Measurements from ENCODE around the gene CAPNS2.

CAPNS2 gene
- long read RNA-seq: 0 reads

DNA sequence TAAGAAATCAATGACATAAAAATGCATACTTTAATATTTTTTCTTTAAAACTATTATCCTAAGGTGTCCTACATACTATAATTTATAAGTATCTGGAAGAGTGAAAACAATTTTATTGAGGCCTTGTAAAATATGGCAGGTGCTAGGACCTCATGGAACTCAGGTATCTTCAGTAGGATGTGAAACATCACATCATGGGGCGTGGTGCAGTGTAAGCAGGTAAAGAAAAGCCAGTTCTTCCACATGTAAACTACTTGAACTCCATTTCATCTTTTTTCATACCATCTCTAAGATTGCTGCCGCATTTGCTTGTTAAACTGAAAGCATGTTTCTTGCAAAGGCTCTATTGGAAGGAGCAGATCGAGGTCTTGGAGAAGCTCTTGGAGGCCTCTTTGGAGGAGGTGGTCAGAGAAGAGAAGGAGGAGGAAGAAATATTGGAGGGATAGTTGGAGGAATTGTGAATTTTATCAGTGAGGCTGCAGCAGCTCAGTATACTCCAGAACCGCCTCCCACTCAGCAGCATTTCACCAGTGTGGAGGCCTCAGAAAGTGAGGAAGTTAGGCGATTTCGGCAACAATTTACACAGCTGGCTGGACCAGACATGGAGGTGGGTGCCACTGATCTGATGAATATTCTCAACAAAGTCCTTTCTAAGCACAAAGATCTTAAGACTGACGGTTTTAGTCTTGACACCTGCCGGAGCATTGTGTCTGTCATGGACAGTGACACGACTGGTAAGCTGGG lies at the start of gene CAPNS2:
CAPNS2 (plus strand) TSS at position 253 of the 744 bp plus-strand sequence; CDS start at position 326, 73 bp downstream.
- H3K4me3 ChIP-seq (replicated peaks; ENCODE audit: insufficient read depth, low read length): no peak within 1 kb of the TSS
- peak in 1 of 2 experiments; percentile 68 for DNase-seq (ENCODE audit: low read depth in 1 of 2, low spot score in 1 of 2)
- TF ChIP-seq, protein P1, sequence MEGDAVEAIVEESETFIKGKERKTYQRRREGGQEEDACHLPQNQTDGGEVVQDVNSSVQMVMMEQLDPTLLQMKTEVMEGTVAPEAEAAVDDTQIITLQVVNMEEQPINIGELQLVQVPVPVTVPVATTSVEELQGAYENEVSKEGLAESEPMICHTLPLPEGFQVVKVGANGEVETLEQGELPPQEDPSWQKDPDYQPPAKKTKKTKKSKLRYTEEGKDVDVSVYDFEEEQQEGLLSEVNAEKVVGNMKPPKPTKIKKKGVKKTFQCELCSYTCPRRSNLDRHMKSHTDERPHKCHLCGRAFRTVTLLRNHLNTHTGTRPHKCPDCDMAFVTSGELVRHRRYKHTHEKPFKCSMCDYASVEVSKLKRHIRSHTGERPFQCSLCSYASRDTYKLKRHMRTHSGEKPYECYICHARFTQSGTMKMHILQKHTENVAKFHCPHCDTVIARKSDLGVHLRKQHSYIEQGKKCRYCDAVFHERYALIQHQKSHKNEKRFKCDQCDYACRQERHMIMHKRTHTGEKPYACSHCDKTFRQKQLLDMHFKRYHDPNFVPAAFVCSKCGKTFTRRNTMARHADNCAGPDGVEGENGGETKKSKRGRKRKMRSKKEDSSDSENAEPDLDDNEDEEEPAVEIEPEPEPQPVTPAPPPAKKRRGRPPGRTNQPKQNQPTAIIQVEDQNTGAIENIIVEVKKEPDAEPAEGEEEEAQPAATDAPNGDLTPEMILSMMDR (IDR thresholded peaks at IDR 0.05; ENCODE audit: insufficient read depth, low read length): no peak
- peak; percentile 62; the same call in 1 of the 2 replicates for TF ChIP-seq SPI1 (IDR thresholded peaks at IDR 0.05; ENCODE audit: borderline replicate concordance, low read depth)
- no peak for TF ChIP-seq POLR2AphosphoS5 (IDR thresholded peaks at IDR 0.05; ENCODE audit: low read depth)
- TF ChIP-seq, protein P2, sequence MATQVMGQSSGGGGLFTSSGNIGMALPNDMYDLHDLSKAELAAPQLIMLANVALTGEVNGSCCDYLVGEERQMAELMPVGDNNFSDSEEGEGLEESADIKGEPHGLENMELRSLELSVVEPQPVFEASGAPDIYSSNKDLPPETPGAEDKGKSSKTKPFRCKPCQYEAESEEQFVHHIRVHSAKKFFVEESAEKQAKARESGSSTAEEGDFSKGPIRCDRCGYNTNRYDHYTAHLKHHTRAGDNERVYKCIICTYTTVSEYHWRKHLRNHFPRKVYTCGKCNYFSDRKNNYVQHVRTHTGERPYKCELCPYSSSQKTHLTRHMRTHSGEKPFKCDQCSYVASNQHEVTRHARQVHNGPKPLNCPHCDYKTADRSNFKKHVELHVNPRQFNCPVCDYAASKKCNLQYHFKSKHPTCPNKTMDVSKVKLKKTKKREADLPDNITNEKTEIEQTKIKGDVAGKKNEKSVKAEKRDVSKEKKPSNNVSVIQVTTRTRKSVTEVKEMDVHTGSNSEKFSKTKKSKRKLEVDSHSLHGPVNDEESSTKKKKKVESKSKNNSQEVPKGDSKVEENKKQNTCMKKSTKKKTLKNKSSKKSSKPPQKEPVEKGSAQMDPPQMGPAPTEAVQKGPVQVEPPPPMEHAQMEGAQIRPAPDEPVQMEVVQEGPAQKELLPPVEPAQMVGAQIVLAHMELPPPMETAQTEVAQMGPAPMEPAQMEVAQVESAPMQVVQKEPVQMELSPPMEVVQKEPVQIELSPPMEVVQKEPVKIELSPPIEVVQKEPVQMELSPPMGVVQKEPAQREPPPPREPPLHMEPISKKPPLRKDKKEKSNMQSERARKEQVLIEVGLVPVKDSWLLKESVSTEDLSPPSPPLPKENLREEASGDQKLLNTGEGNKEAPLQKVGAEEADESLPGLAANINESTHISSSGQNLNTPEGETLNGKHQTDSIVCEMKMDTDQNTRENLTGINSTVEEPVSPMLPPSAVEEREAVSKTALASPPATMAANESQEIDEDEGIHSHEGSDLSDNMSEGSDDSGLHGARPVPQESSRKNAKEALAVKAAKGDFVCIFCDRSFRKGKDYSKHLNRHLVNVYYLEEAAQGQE (IDR thresholded peaks at IDR 0.05; ENCODE audit: insufficient replicate concordance, low read depth): no peak
- TF ChIP-seq GABPA (IDR thresholded peaks at IDR 0.05; ENCODE audit: low read depth): no peak
- peak within 1 kb of the TSS; percentile 66 for H3K27ac ChIP-seq (replicated peaks)
- H3K27me3 ChIP-seq (ENCODE audit: insufficient read depth, poor library complexity, severe bottlenecking): no peaks in the 10 kb centered on the region

DNA sequence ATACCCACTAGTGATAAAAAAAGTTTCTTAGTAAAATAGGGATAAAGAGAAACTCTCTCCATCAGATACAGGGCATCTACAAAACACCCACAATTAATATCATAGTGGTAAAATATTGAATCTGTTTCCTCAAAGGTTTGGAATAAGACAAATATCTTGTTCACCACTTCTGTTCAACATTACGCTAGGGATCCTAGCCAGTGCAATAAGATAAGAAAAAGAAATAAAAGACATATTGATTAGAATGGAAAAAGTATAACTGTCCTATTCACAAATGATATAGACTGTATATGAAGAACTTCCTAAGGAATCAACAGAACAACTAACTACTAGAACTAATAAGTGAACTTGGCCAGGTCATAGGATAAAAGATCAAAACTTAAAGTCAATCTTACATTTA lies 44.7 kb upstream of the CAPNS2 start:
- TF ChIP-seq, protein P1 (IDR thresholded peaks at IDR 0.05; ENCODE audit: insufficient read depth, low read length): no peak
- TF ChIP-seq SPI1 (IDR thresholded peaks at IDR 0.05; ENCODE audit: borderline replicate concordance, low read depth): no peak
- Histone ChIP-seq H3K27ac (replicated peaks) (no peak overlapping the region), H3K4me3 (replicated peaks; ENCODE audit: insufficient read depth, low read length) (no peak overlapping the region), H3K27me3 (ENCODE audit: insufficient read depth, poor library complexity, severe bottlenecking) (no peaks in the 10 kb centered on the region)
- no peak for DNase-seq (ENCODE audit: low read depth in 1 of 2, low spot score in 1 of 2)

DNA sequence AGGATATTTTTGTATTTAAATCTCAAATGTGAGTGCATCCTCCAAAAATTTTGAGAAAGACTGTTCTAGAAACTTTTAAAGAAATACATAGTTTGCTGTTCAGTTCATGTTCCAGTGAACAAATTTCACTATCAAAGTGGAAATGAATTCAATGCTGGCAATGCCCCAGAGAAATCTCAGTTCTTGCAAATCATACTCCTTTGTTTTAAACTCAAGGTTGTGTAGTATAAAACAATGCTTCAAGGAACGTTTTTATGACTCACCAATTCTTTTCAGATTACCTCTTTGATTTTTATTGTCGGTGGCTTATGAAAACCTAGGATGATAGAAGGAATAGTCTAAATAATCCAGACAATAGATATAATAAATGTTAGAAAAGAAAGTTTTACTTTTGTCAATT lies 40.0 kb upstream of the CAPNS2 start:
- H3K27ac ChIP-seq (replicated peaks): no peak overlapping the region
- DNase-seq (ENCODE audit: low read depth in 1 of 2, low spot score in 1 of 2): no peak
- TF ChIP-seq POLR2AphosphoS5 (IDR thresholded peaks at IDR 0.05; ENCODE audit: low read depth) (no peak), SPI1 (IDR thresholded peaks at IDR 0.05; ENCODE audit: borderline replicate concordance, low read depth) (no peak), GABPA (IDR thresholded peaks at IDR 0.05; ENCODE audit: low read depth) (no peak)
- TF ChIP-seq, protein P2 (IDR thresholded peaks at IDR 0.05; ENCODE audit: insufficient replicate concordance, low read depth): no peak
- TF ChIP-seq, protein P1 (IDR thresholded peaks at IDR 0.05; ENCODE audit: insufficient read depth, low read length): no peak
- H3K27me3 ChIP-seq (ENCODE audit: insufficient read depth, poor library complexity, severe bottlenecking): no peaks in the 10 kb centered on the region
- no peak overlapping the region for H3K4me3 ChIP-seq (replicated peaks; ENCODE audit: insufficient read depth, low read length)
